Activated B cell treated with CpG ODN at 0.5 μM for 24 hours (primary cell): ENCODE measurements around the gene ABHD14A. TPM values are rescaled to one million over a fixed set of nuclear protein-coding genes. Genes with fewer than 3 reads are reported as not detected.

Experiments
- ATAC-seq: fragments of 200-7000 bp; cut with Tn5 transposase; one replicate; pipeline ENCODE4 v1.10.0; 2021; ENCODE audit warnings: low read depth, mild to moderate bottlenecking, moderate library complexity
- CTCF ChIA-PET: fragments of 350-600 bp; sonication (Branson Sonifier 250); formaldehyde crosslinking; loops from one replicate; lab custom pipeline; 2021; ENCODE audit warnings: antibody characterized with exemption; lab: Charles Lee
- POLR2A ChIA-PET: fragments of 350-600 bp; sonication (Branson Sonifier 250); formaldehyde crosslinking; loops from one replicate; lab custom pipeline; 2021; ENCODE audit warnings: antibody characterized with exemption; lab: Charles Lee
- DNase-seq: peaks from one replicate; pipeline ENCODE4 v3.0.0; 2022
- H3K27ac Mint-ChIP-seq: one replicate; pipeline ENCODE4 v1.8.0; 2020; ENCODE audit warnings: mixed read lengths
- H3K27me3 Mint-ChIP-seq: one replicate; pipeline ENCODE4 v1.8.0; 2021; ENCODE audit warnings: mixed read lengths
- H3K36me3 Mint-ChIP-seq: one replicate; pipeline ENCODE4 v1.8.0; 2021; ENCODE audit warnings: low read depth, mixed read lengths
- H3K4me1 Mint-ChIP-seq: one replicate; pipeline ENCODE4 v1.8.0; 2021; ENCODE audit warnings: mixed read lengths
- H3K4me3 Mint-ChIP-seq: one replicate; pipeline ENCODE4 v1.8.0; 2020; ENCODE audit warnings: mild to moderate bottlenecking, mixed read lengths
- H3K9me3 Mint-ChIP-seq: one replicate; pipeline ENCODE4 v1.8.0; 2020; ENCODE audit warnings: mixed read lengths
- intact Hi-C: fragments of 100-400 bp; cut with micrococcal nuclease; formaldehyde crosslinking; loops from one replicate; pipeline ENCODE4 v1.15.1; 2024
- total RNA-seq: library from RNA; stranded (reverse); gene quantifications from 2 replicates; pipeline ENCODE4 v1.2.3, GENCODE V29; 2022
- TF ChIP-seq, protein P1 (sequence below): fragments of 200-600 bp; IDR thresholded peaks from one replicate; pipeline ENCODE4 v1.8.0; 2022; ENCODE audit warnings: antibody characterized with exemption, mild to moderate bottlenecking

The ABHD14A gene
- total RNA-seq, 1 donor from 2014 or later, result 5.1 TPM

- ATAC-seq (no peak), DNase-seq (no peak)
- Mint-ChIP-seq H3K36me3 (no peaks in the 10 kb centered on the region), H3K4me3 (no peak overlapping the region), H3K27me3 (peaks cover 5% of the 10 kb centered on the region), H3K9me3 (no peaks in the 10 kb centered on the region), H3K4me1 (no peaks in the 10 kb centered on the region), H3K27ac (no peak overlapping the region)
- ChIA-PET POLR2A (interaction anchor here (0.6 to 1.3 kb wide), 2 partner anchors 8 to 13 kb away, joined by 3 to 4 read pairs; partner anchors contain the start of gene ABHD14B), CTCF (no interaction called here)
- TF ChIP-seq, protein P1, sequence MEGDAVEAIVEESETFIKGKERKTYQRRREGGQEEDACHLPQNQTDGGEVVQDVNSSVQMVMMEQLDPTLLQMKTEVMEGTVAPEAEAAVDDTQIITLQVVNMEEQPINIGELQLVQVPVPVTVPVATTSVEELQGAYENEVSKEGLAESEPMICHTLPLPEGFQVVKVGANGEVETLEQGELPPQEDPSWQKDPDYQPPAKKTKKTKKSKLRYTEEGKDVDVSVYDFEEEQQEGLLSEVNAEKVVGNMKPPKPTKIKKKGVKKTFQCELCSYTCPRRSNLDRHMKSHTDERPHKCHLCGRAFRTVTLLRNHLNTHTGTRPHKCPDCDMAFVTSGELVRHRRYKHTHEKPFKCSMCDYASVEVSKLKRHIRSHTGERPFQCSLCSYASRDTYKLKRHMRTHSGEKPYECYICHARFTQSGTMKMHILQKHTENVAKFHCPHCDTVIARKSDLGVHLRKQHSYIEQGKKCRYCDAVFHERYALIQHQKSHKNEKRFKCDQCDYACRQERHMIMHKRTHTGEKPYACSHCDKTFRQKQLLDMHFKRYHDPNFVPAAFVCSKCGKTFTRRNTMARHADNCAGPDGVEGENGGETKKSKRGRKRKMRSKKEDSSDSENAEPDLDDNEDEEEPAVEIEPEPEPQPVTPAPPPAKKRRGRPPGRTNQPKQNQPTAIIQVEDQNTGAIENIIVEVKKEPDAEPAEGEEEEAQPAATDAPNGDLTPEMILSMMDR, result no peak
- intact Hi-C loops, result no loop called here
Observed at GRCh38 chr3:51961011-51961410, 13.9 kb upstream of the ABHD14A start.

DNA sequence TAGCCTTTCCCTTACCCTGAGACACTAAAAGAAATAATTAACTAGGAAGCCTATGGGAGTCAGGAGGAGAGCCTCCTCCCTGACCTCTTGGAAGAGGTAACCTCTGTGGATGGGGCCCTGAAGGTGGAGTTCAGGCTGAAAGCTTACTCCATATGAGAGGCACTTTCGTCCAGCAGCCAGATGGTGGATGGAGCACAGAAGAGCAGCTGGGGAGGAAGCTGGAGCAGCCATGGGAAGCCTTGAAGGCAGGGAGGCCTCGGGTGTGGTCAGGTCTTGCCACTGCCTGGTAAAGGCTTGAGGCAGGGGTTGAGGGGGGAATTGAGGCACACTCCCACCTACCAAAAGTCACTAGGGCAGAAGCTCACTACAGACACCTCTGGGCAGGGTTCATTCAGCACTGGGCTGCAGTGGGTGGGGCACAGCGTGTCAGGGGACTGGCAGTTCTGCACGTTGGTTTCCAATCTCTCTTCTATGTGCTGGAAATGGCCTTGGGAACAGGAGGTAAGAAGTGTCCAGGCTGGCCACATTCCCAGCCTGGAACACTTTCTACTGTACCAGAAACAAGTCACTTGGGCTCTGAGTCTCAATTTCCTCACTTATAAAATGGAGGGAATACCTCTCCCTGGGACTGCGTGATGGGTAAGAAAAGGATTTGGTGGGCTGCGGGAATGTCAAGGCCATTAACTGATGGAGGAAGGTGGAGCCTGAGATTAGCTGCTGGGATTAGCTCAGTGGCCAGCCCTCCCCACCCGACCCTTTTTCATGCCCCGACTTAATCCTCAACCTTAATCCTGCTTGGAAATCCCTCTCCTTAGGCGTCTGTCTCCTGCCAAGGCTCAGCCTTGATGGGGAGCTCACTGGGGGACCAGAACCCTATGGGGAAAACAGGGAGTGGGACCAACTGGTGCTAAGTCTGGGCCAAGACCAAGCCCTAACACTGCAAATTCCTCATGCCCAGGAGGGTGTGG is 13.0 kb upstream of the ABHD14A start:
- Mint-ChIP-seq H3K27me3 (peaks cover 5% of the 10 kb centered on the region), H3K4me3 (no peak overlapping the region), H3K4me1 (peaks cover 2% of the 10 kb centered on the region), H3K27ac (no peak overlapping the region), H3K36me3 (no peaks in the 10 kb centered on the region), H3K9me3 (no peaks in the 10 kb centered on the region)
- intact Hi-C loops, result no loop called here
- CTCF ChIA-PET, result no interaction called here
- TF ChIP-seq, protein P1, result no peak
- POLR2A ChIA-PET, result interaction anchor here (1.3 kb wide), 1 partner anchor 12 kb away, joined by 4 read pairs; the partner anchor contains the start of gene ABHD14B
- DNase-seq (no peak), ATAC-seq (no peak)

- no peak overlapping the region for H3K4me3 Mint-ChIP-seq
- TF ChIP-seq, protein P1, result no peak
- DNase-seq (no peak), ATAC-seq (no peak)
- H3K36me3 Mint-ChIP-seq, result no peaks in the 10 kb centered on the region
- peaks cover 5% of the 10 kb centered on the region for H3K27me3 Mint-ChIP-seq
- H3K9me3 Mint-ChIP-seq, result no peaks in the 10 kb centered on the region
- peaks cover 5% of the 10 kb centered on the region for H3K4me1 Mint-ChIP-seq
- H3K27ac Mint-ChIP-seq, result no peak overlapping the region
- ChIA-PET POLR2A (interaction anchor here (0.6 kb wide), 2 partner anchors 10 to 372 kb away, joined by 3 to 6 read pairs; no protein-coding TSS in a partner anchor), CTCF (interaction anchor here (1.1 kb wide), 1 partner anchor 11 kb away, joined by 3 read pairs; the partner anchor contains the start of gene ABHD14B)
- intact Hi-C loops, result no loop called here
Observed at GRCh38 chr3:51962854-51963530, 11.9 kb upstream of the ABHD14A start.

GRCh38 chr3:51963951-51964451 is 10.9 kb upstream of the ABHD14A start:
- ChIA-PET POLR2A (interaction anchor here (0.6 kb wide), 1 partner anchor 371 kb away, joined by 6 read pairs; no protein-coding TSS in a partner anchor), CTCF (no interaction called here)
- DNase-seq (no peak), ATAC-seq (no peak)
- no peak overlapping the region for H3K4me3 Mint-ChIP-seq
- no peak overlapping the region for H3K27ac Mint-ChIP-seq
- no peaks in the 10 kb centered on the region for H3K36me3 Mint-ChIP-seq
- H3K4me1 Mint-ChIP-seq, result peaks cover 13% of the 10 kb centered on the region
- intact Hi-C loops, result no loop called here
- no peaks in the 10 kb centered on the region for H3K9me3 Mint-ChIP-seq
- TF ChIP-seq, protein P1, result no peak
- peaks cover 5% of the 10 kb centered on the region for H3K27me3 Mint-ChIP-seq
